Adrenal gland (tissue), 5 donors: ENCODE measurements around the gene RUVBL2.

Experiments used
- CTCF ChIP-seq, 6 experiments: fragments of 450-650 bp in 4 of 6; fragments of 200-600 bp in 2 of 6; sonication (generic) in 1 of 6; IDR thresholded peaks; 1 replicate in 5 of 6; 2 replicates in 1 of 6; pipeline versions ENCODE4 v1.5.1 to v1.8.0; 2016 to 2021; ENCODE audit warnings: antibody characterized with exemption in 6 of 6, mild to moderate bottlenecking in 2 of 6, moderate library complexity in 1 of 6
- POLR2A ChIP-seq, 2 donors: fragments of 450-650 bp; IDR thresholded peaks; one replicate each; pipeline ENCODE4 v1.6.1; 2017; ENCODE audit warnings: antibody characterized with exemption in 2 of 2, mild to moderate bottlenecking in 2 of 2, moderate library complexity in 1 of 2
- donor health status: DM: no; HTN: no; CAD: no.

- TF ChIP-seq CTCF (IDR thresholded peaks at IDR 0.05) (no peak), POLR2A (IDR thresholded peaks at IDR 0.05) (no peak)
Observed at GRCh38 chr19:48982280-48982679, 11.4 kb upstream of the RUVBL2 start.
